Activated T-helper 17 cell treated with anti-CD3 and anti-CD28 coated beads, Interleukin-2, amount 50 U/mL, for 72 hours (primary cell): ENCODE data around the gene NRXN3. TPM values are rescaled to one million over a fixed set of nuclear protein-coding genes. Genes with fewer than 3 reads are reported as not detected.

Source experiments
- ATAC-seq: fragments of 150-1000 bp; cut with Tn5 transposase; replicated peaks from 2 replicates; pipeline ENCODE4 v1.10.0; 2021; ENCODE audit warnings: mild to moderate bottlenecking, moderate library complexity
- H3K27ac Mint-ChIP-seq: one replicate; pipeline ENCODE4 v1.8.0; 2022; ENCODE audit warnings: mixed read lengths
- H3K27me3 Mint-ChIP-seq: one replicate; pipeline ENCODE4 v1.8.0; 2022; ENCODE audit warnings: mixed read lengths
- H3K36me3 Mint-ChIP-seq: one replicate; pipeline ENCODE4 v1.8.0; 2022; ENCODE audit warnings: low read depth, mild to moderate bottlenecking, mixed read lengths
- H3K4me1 Mint-ChIP-seq: one replicate; pipeline ENCODE4 v1.8.0; 2022; ENCODE audit warnings: mixed read lengths
- H3K4me3 Mint-ChIP-seq: one replicate; pipeline ENCODE4 v1.8.0; 2022; ENCODE audit warnings: mild to moderate bottlenecking, mixed read lengths
- H3K9me3 Mint-ChIP-seq: one replicate; pipeline ENCODE4 v1.8.0; 2022; ENCODE audit warnings: mixed read lengths
- total RNA-seq, 2 donors: library from RNA; stranded (reverse); gene quantifications; one replicate each; pipeline ENCODE4 v1.2.3, GENCODE V29; 2022

NRXN3 gene
- total RNA-seq, 2 donors from 2014 or later = not detected

- H3K27ac Mint-ChIP-seq = no peak overlapping the region
- no peaks in the 10 kb centered on the region for H3K27me3 Mint-ChIP-seq
- H3K36me3 Mint-ChIP-seq = no peaks in the 10 kb centered on the region
- H3K4me3 Mint-ChIP-seq = no peak overlapping the region
- ATAC-seq = no peak
- H3K9me3 Mint-ChIP-seq = peaks cover 4% of the 10 kb centered on the region
- H3K4me1 Mint-ChIP-seq = no peaks in the 10 kb centered on the region
Measured at GRCh38 chr14:79643132-79643531, 1473.0 kb downstream of the NRXN3 start.

- Mint-ChIP-seq H3K4me3 (no peak overlapping the region), H3K4me1 (no peaks in the 10 kb centered on the region), H3K9me3 (no peaks in the 10 kb centered on the region), H3K36me3 (no peaks in the 10 kb centered on the region), H3K27me3 (no peaks in the 10 kb centered on the region), H3K27ac (no peak overlapping the region)
- no peak for ATAC-seq
Measured at GRCh38 chr14:79645753-79646362, 1475.7 kb downstream of the NRXN3 start.

GRCh38 chr14:79649856-79650255 lies 1479.7 kb downstream of the NRXN3 start:
- no peak overlapping the region for H3K27ac Mint-ChIP-seq
- H3K4me3 Mint-ChIP-seq = no peak overlapping the region
- ATAC-seq = no peak
- no peaks in the 10 kb centered on the region for H3K4me1 Mint-ChIP-seq
- no peaks in the 10 kb centered on the region for H3K9me3 Mint-ChIP-seq
- H3K36me3 Mint-ChIP-seq = no peaks in the 10 kb centered on the region
- H3K27me3 Mint-ChIP-seq = no peaks in the 10 kb centered on the region

DNA sequence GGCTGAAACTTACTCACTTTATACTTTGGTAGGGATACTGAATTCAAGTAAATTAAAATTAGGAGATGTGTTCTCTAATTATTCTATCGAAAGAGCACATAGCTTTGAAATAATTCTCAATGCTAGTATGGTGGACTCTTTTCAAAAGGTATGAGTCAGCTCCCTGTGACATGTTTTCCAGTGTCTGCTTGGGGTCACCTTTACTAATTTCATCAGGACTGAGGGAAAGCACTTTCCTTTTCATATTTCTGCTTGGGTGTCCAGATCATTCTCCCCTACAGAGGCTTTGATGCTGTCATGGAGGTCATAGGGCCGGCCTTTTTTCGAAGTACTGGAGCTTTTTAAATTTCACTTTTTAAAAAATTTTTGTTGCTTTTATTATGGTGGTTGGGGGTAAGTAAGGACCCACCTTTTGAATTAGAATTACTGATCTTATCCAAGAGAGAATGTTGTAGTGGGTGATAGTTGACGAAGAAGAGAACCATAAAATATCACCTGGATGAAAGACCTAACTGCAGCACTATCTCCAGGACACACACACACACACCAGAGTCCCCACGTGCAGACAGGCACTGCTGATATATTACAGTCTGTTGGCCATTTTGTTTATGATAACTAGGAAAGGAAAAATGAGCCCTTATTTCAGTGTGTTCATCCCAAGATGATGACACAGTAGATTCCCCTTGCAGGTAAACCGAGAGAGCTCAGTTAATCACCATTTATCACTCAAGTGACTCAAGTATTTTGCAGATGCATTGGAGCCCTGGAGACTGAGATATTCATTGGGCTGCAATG lies 1482.5 kb downstream of the NRXN3 start:
- no peak for ATAC-seq
- Mint-ChIP-seq H3K36me3 (no peaks in the 10 kb centered on the region), H3K4me3 (no peak overlapping the region), H3K4me1 (no peaks in the 10 kb centered on the region), H3K9me3 (peaks cover 4% of the 10 kb centered on the region), H3K27ac (no peak overlapping the region), H3K27me3 (no peaks in the 10 kb centered on the region)

DNA sequence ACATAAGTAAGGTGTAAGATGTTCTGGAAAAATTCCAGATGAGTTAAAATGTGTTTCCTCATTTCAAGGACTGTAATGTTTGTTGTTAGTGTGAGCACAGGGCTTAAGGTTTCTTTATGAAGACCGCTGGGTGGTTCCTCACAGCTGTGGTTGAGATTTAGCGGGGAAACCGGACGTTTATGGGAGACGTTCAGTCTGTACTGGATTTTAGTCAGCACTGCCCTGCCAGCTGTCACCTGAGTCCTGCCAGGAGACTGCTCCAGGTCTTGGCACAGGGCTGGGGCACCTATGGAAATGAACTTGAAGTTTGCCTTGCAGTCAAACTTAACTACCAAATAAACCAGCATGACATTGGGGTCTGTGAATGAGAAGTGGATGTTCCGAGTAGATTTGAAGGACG lies 1485.9 kb downstream of the NRXN3 start:
- no peak for ATAC-seq
- Mint-ChIP-seq H3K4me1 (no peaks in the 10 kb centered on the region), H3K27ac (no peak overlapping the region), H3K9me3 (peaks cover 4% of the 10 kb centered on the region), H3K27me3 (no peaks in the 10 kb centered on the region), H3K4me3 (no peak overlapping the region), H3K36me3 (no peaks in the 10 kb centered on the region)

- no peak overlapping the region for H3K27ac Mint-ChIP-seq
- H3K27me3 Mint-ChIP-seq = no peaks in the 10 kb centered on the region
- H3K36me3 Mint-ChIP-seq = no peaks in the 10 kb centered on the region
- H3K9me3 Mint-ChIP-seq = peaks cover 4% of the 10 kb centered on the region
- no peak overlapping the region for H3K4me3 Mint-ChIP-seq
- H3K4me1 Mint-ChIP-seq = no peaks in the 10 kb centered on the region
- no peak for ATAC-seq
Measured at GRCh38 chr14:79656496-79656895, 1486.3 kb downstream of the NRXN3 start.

GRCh38 chr14:79658221-79658620 lies 1488.0 kb downstream of the NRXN3 start:
- H3K4me1 Mint-ChIP-seq = no peaks in the 10 kb centered on the region
- H3K4me3 Mint-ChIP-seq = no peak overlapping the region
- H3K27ac Mint-ChIP-seq = no peak overlapping the region
- H3K36me3 Mint-ChIP-seq = no peaks in the 10 kb centered on the region
- no peaks in the 10 kb centered on the region for H3K27me3 Mint-ChIP-seq
- ATAC-seq = no peak
- H3K9me3 Mint-ChIP-seq = peaks cover 4% of the 10 kb centered on the region

- no peaks in the 10 kb centered on the region for H3K4me1 Mint-ChIP-seq
- H3K4me3 Mint-ChIP-seq = no peak overlapping the region
- no peak for ATAC-seq
- no peak overlapping the region for H3K27ac Mint-ChIP-seq
- H3K9me3 Mint-ChIP-seq = peaks cover 4% of the 10 kb centered on the region
- no peaks in the 10 kb centered on the region for H3K27me3 Mint-ChIP-seq
- no peaks in the 10 kb centered on the region for H3K36me3 Mint-ChIP-seq
Measured at GRCh38 chr14:79658769-79659168, 1488.6 kb downstream of the NRXN3 start.

DNA sequence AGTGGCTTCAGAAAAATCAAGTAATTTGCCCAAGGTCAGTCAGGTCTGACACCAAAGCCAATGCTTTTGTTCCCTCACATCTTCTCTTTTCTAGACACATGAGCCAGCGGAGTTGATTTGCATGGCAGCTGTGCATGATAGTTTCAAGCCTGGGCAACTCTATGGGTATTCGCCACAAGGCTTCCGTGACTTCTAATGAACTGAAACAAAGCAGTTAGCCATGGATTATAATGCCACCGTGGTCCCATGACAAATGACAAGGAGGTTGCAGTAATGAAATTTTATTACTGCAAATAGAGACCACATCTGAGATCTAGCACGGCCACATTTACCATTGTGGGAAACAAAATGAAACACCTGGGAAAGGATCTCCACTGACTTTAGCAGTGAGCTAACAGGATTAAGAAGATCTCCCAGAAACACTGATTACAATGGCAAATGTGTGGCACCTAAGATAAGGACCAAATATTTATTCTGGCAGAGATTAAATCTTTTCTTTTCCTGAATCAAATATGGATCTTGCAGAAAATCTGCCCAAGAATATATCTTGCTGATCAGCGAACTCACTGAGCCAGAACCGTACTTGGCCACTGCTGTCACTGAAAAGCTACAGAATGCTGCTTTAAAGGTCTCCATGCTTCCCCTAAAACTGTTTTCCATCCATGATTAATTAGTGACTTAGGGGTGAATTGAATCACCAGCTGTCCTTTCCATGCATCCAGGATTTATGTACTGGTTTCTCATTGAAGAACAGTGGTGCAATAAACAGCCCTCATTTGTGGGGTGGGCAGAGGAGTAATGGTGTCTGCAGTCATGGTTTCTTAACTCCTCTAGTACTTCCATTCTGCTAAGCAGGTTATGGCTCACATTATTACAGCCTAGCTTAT lies 1490.1 kb downstream of the NRXN3 start:
- no peaks in the 10 kb centered on the region for H3K4me1 Mint-ChIP-seq
- peaks cover 4% of the 10 kb centered on the region for H3K9me3 Mint-ChIP-seq
- H3K36me3 Mint-ChIP-seq = no peaks in the 10 kb centered on the region
- no peak overlapping the region for H3K4me3 Mint-ChIP-seq
- ATAC-seq = no peak
- H3K27me3 Mint-ChIP-seq = no peaks in the 10 kb centered on the region
- no peak overlapping the region for H3K27ac Mint-ChIP-seq

DNA sequence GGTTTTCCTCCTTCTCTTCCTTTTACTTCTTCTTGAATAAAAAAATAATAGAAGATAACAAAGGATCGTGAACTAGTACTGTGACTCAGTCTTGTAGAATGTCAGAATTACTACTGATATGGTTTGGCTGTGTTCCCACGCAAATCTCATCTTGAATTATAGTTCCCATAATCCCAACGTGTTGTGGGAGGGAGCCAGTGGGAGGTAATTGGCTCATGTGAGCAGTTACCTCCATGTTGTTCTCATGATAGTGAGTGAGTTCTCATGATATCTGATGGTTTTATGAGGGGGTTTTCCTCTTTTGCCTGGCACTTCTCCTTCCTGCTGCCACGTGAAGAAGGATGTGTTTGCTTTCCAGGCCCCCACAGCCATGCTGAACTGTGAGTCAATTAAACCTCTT lies 1491.6 kb downstream of the NRXN3 start:
- no peaks in the 10 kb centered on the region for H3K4me1 Mint-ChIP-seq
- no peaks in the 10 kb centered on the region for H3K36me3 Mint-ChIP-seq
- H3K4me3 Mint-ChIP-seq = no peak overlapping the region
- no peak overlapping the region for H3K27ac Mint-ChIP-seq
- H3K9me3 Mint-ChIP-seq = peaks cover 4% of the 10 kb centered on the region
- ATAC-seq = no peak
- no peaks in the 10 kb centered on the region for H3K27me3 Mint-ChIP-seq

- no peak overlapping the region for H3K4me3 Mint-ChIP-seq
- no peak for ATAC-seq
- H3K4me1 Mint-ChIP-seq = no peaks in the 10 kb centered on the region
- no peak overlapping the region for H3K27ac Mint-ChIP-seq
- no peaks in the 10 kb centered on the region for H3K36me3 Mint-ChIP-seq
- H3K9me3 Mint-ChIP-seq = peaks cover 4% of the 10 kb centered on the region
- no peaks in the 10 kb centered on the region for H3K27me3 Mint-ChIP-seq
Measured at GRCh38 chr14:79663453-79663852, 1493.3 kb downstream of the NRXN3 start.

GRCh38 chr14:79665556-79665955 lies 1495.4 kb downstream of the NRXN3 start:
- no peak for ATAC-seq
- peaks cover 4% of the 10 kb centered on the region for H3K9me3 Mint-ChIP-seq
- no peaks in the 10 kb centered on the region for H3K27me3 Mint-ChIP-seq
- no peaks in the 10 kb centered on the region for H3K36me3 Mint-ChIP-seq
- no peak overlapping the region for H3K27ac Mint-ChIP-seq
- no peaks in the 10 kb centered on the region for H3K4me1 Mint-ChIP-seq
- no peak overlapping the region for H3K4me3 Mint-ChIP-seq

- Mint-ChIP-seq H3K9me3 (peaks cover 3% of the 10 kb centered on the region), H3K4me3 (no peak overlapping the region), H3K36me3 (no peaks in the 10 kb centered on the region), H3K4me1 (no peaks in the 10 kb centered on the region), H3K27me3 (no peaks in the 10 kb centered on the region), H3K27ac (no peak overlapping the region)
- ATAC-seq = no peak
Measured at GRCh38 chr14:79668951-79669350, 1498.8 kb downstream of the NRXN3 start.

DNA sequence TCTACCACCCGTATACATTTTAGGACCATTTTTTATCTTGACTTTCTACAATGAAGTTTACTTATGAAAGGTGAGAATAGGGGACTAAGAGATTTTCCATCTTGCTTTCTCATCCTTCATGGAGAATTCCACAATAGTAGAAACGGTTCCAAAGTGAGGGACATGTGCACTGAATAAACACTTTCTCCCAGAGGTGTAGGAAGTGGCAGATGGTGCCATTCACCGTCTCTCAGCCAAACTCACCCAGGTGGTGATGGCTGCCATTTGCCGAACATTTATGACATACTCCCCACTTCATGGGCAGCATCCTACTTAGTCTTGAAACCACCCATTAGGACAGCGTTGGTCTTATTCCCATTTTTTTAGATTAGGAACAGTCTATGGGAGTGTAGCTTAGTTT lies 1500.6 kb downstream of the NRXN3 start:
- ATAC-seq = no peak
- Mint-ChIP-seq H3K27me3 (no peaks in the 10 kb centered on the region), H3K27ac (no peak overlapping the region), H3K4me3 (no peak overlapping the region), H3K4me1 (no peaks in the 10 kb centered on the region), H3K36me3 (no peaks in the 10 kb centered on the region), H3K9me3 (no peaks in the 10 kb centered on the region)

DNA sequence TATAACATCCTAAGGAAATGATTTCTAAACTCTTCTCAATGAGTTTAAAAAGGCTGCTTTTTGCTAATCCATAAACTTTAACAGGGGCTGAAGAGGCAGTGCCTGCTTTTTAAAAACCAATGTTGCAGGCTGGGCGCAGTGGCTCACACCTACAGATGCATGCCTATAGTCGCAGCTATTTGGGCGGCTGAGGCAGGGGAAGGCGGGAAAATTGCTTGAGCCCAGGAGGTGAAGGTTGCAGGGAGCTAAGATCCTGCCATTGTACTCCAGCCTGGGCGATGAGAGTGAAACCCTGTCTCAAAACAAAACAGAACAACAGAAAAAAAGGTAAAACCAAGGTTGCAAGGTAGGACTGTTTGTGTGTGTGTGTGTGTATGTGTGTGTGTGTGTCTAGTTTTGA lies 1509.9 kb downstream of the NRXN3 start:
- Mint-ChIP-seq H3K36me3 (no peaks in the 10 kb centered on the region), H3K9me3 (peaks cover 7% of the 10 kb centered on the region), H3K4me1 (no peaks in the 10 kb centered on the region), H3K27me3 (no peaks in the 10 kb centered on the region), H3K27ac (no peak overlapping the region), H3K4me3 (no peak overlapping the region)
- no peak for ATAC-seq
